Dermis microvascular lymphatic vessel endothelial cell (primary cell): ENCODE results near the gene TMEM41B. TPM values are rescaled to one million over a fixed set of nuclear protein-coding genes. Genes with fewer than 3 reads are reported as not detected.
A peak's percentile ranks its signal among the peaks of the same experiment; 100 is the strongest.
"Not testable (repeated sequence)": the region's sequence is repeated elsewhere in the genome, so short reads cannot be mapped to it uniquely, and the experiment has no call there.

Experiments used
- DNase-seq, 2 donors: peaks; one replicate each; pipeline versions ENCODE4 v3.0.0 to v3.0.0-alpha.2; 2010; ENCODE audit warnings: low read depth in 2 of 2
- total RNA-seq: library from RNA; depleted of rRNA; stranded (reverse); fragments of >200 nt; gene quantifications from 2 replicates; pipeline ENCODE4 v1.2.1, GENCODE V29; 2014

TMEM41B gene
- total RNA-seq, 1 donor from 2014 or later = 38.9 TPM

GRCh38 chr11:9260838-9261146, 53.6 kb downstream of the TMEM41B start:
- DNase-seq = not testable (repeated sequence)

GRCh38 chr11:9259981-9260837, 54.2 kb downstream of the TMEM41B start:
- DNase-seq = no peak

GRCh38 chr11:9258279-9258678, 56.1 kb downstream of the TMEM41B start:
- DNase-seq = not testable (repeated sequence)

GRCh38 chr11:9254416-9254815, 60.0 kb downstream of the TMEM41B start:
- no peak for DNase-seq

GRCh38 chr11:9253086-9253485, 61.3 kb downstream of the TMEM41B start:
- DNase-seq = peak in 1 of 2 donors; percentile 66

GRCh38 chr11:9251311-9251710, 63.1 kb downstream of the TMEM41B start:
- DNase-seq = no peak

- DNase-seq = peak in 1 of 2 donors; percentile 58
Observed at GRCh38 chr11:9250139-9250582, 64.2 kb downstream of the TMEM41B start.

- DNase-seq = no peak
Observed at GRCh38 chr11:9249252-9249651, 65.1 kb downstream of the TMEM41B start.

GRCh38 chr11:9247863-9248262, 66.5 kb downstream of the TMEM41B start:
- no peak for DNase-seq

- not testable (repeated sequence) for DNase-seq
Observed at GRCh38 chr11:9236242-9236641, 78.2 kb downstream of the TMEM41B start.

- no peak for DNase-seq
Observed at GRCh38 chr11:9232482-9232881, 81.9 kb downstream of the TMEM41B start.

- peak; percentile 35 to 65 for DNase-seq
Observed at GRCh38 chr11:9231848-9232177, 82.6 kb downstream of the TMEM41B start.

Other genes starting within 250 kb of the TMEM41B start
- gene SCUBE2, start 223.0 kb downstream of the TMEM41B start, total RNA-seq = 0.77 and 1.5 TPM in 2 replicates
- gene DENND5A, start 49.2 kb downstream of the TMEM41B start, total RNA-seq = 130 and 149 TPM in 2 replicates
- gene IPO7, start 70.1 kb upstream of the TMEM41B start, total RNA-seq = 108 and 112 TPM in 2 replicates
- gene ZNF143, start 146.4 kb upstream of the TMEM41B start, total RNA-seq = 27.6 and 29.5 TPM in 2 replicates